ENCODE results near the gene SLC2A8. TPM values are rescaled to one million over a fixed set of nuclear protein-coding genes. Genes with fewer than 3 reads are reported as not detected.

SLC2A8 gene
- total RNA-seq, 1 experiment from 2014 or later: 55.7 TPM

DNA sequence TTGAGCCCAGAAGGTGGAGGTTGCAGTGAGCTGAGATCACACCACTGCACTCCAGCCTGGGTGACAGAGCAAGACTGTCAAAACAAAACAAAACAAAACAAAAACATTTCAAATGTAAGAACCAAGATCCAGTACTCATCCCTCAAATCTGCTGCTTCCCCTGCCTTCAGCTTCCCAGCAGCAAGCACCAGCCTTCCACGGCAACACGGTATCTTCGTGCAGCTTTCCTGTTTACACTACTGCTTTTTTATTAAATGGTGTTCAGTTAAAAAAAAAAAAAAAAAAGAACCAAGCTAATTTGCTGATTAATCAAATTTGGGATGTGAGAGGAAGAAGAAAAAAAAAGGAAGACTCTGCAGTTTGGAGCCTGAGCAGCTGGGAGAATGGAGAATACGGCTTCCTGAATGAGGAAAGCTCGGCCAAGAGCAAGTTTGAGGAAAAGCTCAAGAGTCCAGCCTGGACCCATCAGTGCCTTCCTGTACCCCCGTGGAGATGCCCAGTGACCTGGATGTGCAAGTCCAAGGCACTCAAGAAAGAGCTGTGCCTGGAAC, 28.0 kb upstream of the SLC2A8 start:
- Histone ChIP-seq H3K4me3 (ENCODE audit: low read depth in 2 of 2, low read length in 2 of 2) (no peak overlapping the region), H3K9me3 (ENCODE audit: control insufficient read depth, insufficient read depth, low read depth, low read length) (no peaks in the 10 kb centered on the region), H3K27me3 (ENCODE audit: control insufficient read depth, insufficient read depth, low read length) (no peaks in the 10 kb centered on the region), H3K4me1 (ENCODE audit: control insufficient read depth, insufficient read depth, low read length) (no peaks in the 10 kb centered on the region), H3K27ac (ENCODE audit: low read length) (no peak overlapping the region), H3K36me3 (ENCODE audit: control insufficient read depth, insufficient read depth, low read length) (no peaks in the 10 kb centered on the region)
- in situ Hi-C loops (cut with HindIII; ENCODE audit: low pct_unique_long_range_greater_than_20kb, low sequenced_read_pairs) (no loop called here), intact Hi-C loops (cut with micrococcal nuclease; ENCODE audit: unreplicated experiment) (no loop called here)
- ATAC-seq: no peak
- TF ChIP-seq, protein P1, sequence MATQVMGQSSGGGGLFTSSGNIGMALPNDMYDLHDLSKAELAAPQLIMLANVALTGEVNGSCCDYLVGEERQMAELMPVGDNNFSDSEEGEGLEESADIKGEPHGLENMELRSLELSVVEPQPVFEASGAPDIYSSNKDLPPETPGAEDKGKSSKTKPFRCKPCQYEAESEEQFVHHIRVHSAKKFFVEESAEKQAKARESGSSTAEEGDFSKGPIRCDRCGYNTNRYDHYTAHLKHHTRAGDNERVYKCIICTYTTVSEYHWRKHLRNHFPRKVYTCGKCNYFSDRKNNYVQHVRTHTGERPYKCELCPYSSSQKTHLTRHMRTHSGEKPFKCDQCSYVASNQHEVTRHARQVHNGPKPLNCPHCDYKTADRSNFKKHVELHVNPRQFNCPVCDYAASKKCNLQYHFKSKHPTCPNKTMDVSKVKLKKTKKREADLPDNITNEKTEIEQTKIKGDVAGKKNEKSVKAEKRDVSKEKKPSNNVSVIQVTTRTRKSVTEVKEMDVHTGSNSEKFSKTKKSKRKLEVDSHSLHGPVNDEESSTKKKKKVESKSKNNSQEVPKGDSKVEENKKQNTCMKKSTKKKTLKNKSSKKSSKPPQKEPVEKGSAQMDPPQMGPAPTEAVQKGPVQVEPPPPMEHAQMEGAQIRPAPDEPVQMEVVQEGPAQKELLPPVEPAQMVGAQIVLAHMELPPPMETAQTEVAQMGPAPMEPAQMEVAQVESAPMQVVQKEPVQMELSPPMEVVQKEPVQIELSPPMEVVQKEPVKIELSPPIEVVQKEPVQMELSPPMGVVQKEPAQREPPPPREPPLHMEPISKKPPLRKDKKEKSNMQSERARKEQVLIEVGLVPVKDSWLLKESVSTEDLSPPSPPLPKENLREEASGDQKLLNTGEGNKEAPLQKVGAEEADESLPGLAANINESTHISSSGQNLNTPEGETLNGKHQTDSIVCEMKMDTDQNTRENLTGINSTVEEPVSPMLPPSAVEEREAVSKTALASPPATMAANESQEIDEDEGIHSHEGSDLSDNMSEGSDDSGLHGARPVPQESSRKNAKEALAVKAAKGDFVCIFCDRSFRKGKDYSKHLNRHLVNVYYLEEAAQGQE (IDR thresholded peaks at IDR 0.05; ENCODE audit: insufficient read depth in 1 of 2, low read depth in 2 of 2, low read length in 1 of 2): no peak
- TF ChIP-seq POLR2AphosphoS5 (IDR thresholded peaks at IDR 0.05; ENCODE audit: low read depth, low read length) (no peak), SIN3A (IDR thresholded peaks at IDR 0.05; ENCODE audit: borderline replicate concordance, insufficient read depth, low read depth, low read length) (no peak), TCF7L2 (IDR thresholded peaks at IDR 0.05; ENCODE audit: low read depth, low read length) (no peak)
- TF ChIP-seq, protein P2, sequence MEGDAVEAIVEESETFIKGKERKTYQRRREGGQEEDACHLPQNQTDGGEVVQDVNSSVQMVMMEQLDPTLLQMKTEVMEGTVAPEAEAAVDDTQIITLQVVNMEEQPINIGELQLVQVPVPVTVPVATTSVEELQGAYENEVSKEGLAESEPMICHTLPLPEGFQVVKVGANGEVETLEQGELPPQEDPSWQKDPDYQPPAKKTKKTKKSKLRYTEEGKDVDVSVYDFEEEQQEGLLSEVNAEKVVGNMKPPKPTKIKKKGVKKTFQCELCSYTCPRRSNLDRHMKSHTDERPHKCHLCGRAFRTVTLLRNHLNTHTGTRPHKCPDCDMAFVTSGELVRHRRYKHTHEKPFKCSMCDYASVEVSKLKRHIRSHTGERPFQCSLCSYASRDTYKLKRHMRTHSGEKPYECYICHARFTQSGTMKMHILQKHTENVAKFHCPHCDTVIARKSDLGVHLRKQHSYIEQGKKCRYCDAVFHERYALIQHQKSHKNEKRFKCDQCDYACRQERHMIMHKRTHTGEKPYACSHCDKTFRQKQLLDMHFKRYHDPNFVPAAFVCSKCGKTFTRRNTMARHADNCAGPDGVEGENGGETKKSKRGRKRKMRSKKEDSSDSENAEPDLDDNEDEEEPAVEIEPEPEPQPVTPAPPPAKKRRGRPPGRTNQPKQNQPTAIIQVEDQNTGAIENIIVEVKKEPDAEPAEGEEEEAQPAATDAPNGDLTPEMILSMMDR (IDR thresholded peaks at IDR 0.05): no peak
- POLR2A ChIA-PET: interaction anchor here (0.5 to 0.7 kb wide), 2 partner anchors 60 to 67 kb away, joined by 6 to 8 read pairs; no protein-coding TSS in a partner anchor
- BruUV-seq (replicated peaks): no TSS peak
- CTCF ChIA-PET: no interaction called here
- DNase-seq (ENCODE audit: low read depth, low spot score): no peak

DNA sequence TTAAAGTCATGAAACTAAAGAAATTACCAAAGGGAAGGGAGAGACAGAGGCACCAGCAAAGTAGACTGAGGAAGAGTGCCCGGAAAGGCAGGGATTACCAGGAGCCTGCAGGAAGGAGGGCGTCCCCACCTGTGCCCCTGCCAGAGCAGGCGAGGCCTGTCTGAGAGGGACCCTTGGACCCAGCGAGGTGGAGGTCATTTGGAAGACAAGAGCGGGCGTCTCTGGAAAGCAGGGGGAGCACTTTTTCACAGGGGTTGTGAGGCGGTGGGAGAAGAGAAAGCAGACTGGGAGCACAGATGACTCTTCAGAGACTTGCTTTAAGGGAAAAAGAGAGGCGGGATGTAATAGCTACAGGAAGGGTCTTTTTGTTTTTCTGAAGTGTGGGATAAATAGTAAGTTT, 27.5 kb upstream of the SLC2A8 start:
- TF ChIP-seq, protein P2 (IDR thresholded peaks at IDR 0.05): no peak
- no peak for TF ChIP-seq POLR2AphosphoS5 (IDR thresholded peaks at IDR 0.05; ENCODE audit: low read depth, low read length)
- TF ChIP-seq, protein P1 (IDR thresholded peaks at IDR 0.05; ENCODE audit: insufficient read depth in 1 of 2, low read depth in 2 of 2, low read length in 1 of 2): no peak
- TF ChIP-seq TCF7L2 (IDR thresholded peaks at IDR 0.05; ENCODE audit: low read depth, low read length): no peak
- TF ChIP-seq SIN3A (IDR thresholded peaks at IDR 0.05; ENCODE audit: borderline replicate concordance, insufficient read depth, low read depth, low read length): no peak
- intact Hi-C loops (cut with micrococcal nuclease; ENCODE audit: unreplicated experiment): no loop called here
- ChIA-PET CTCF (no interaction called here), POLR2A (interaction anchor here (0.5 to 0.7 kb wide), 2 partner anchors 60 to 68 kb away, joined by 6 to 8 read pairs; no protein-coding TSS in a partner anchor)
- no TSS peak for BruUV-seq (replicated peaks)
- ATAC-seq (no peak), DNase-seq (ENCODE audit: low read depth, low spot score) (no peak)
- Histone ChIP-seq H3K27ac (ENCODE audit: low read length) (no peak overlapping the region), H3K27me3 (ENCODE audit: control insufficient read depth, insufficient read depth, low read length) (no peaks in the 10 kb centered on the region), H3K4me3 (ENCODE audit: low read depth in 2 of 2, low read length in 2 of 2) (no peak overlapping the region), H3K9me3 (ENCODE audit: control insufficient read depth, insufficient read depth, low read depth, low read length) (no peaks in the 10 kb centered on the region), H3K36me3 (ENCODE audit: control insufficient read depth, insufficient read depth, low read length) (no peaks in the 10 kb centered on the region), H3K4me1 (ENCODE audit: control insufficient read depth, insufficient read depth, low read length) (no peaks in the 10 kb centered on the region)
- in situ Hi-C loops (cut with HindIII; ENCODE audit: low pct_unique_long_range_greater_than_20kb, low sequenced_read_pairs): no loop called here

All from Panc1 (cell line).